Skeletal muscle satellite cell (primary cell): ENCODE results near the gene EPHA10. TPM values are rescaled to one million over a fixed set of nuclear protein-coding genes. Genes with fewer than 3 reads are reported as not detected.

ENCODE experiments used
- small RNA-seq: library from RNA; depleted of rRNA; stranded (forward); fragments of <200 nt; gene quantifications from one replicate; pipeline ENCODE3, GENCODE V24; 2012

Gene EPHA10

Small RNA genes within 50 kb of the gene (small RNA-seq; reads per million reads assigned to genes)
- not detected for gene RF00019
